ENCODE data around the gene TRPM3. TPM values are rescaled to one million over a fixed set of nuclear protein-coding genes. Genes with fewer than 3 reads are reported as not detected.

Gene TRPM3
- total and polyA plus RNA-seq, 2 of the 8 experiments (the other 6 are each of a cell fraction or from before 2014, with no cell fraction given), result 2.4 to 10.9 TPM

GRCh38 chr9:70589571-70590314 lies 531.7 kb downstream of the TRPM3 start:
- 87% methylated on average over 7 of the region's 7 CpGs; no CpG with 5 or more reads in 1 of the 2 experiments for WGBS, 2 experiments (ENCODE audit: extremely low coverage in 1 of 2, insufficient coverage in 1 of 2, insufficient read length in 1 of 2, insufficient replicate concordance in 2 of 2, low coverage in 1 of 2, low lambda C conversion rate in 2 of 2, missing lambda C conversion rate in 1 of 2)

More at GRCh38 chr9:70589571-70590314, 531.7 kb downstream of the TRPM3 start:
- Histone ChIP-seq H3K27me3 (replicated peaks in 1 of 4; ENCODE audit: control insufficient read depth in 3 of 4, extremely low read depth in 1 of 4, insufficient read depth in 3 of 4, low read length in 3 of 4) (no peaks in the 10 kb centered on the region), H2BK20ac (ENCODE audit: low read length) (no peak overlapping the region), H4K91ac (replicated peaks; ENCODE audit: insufficient read length, low read length) (no peak overlapping the region), H2BK120ac (replicated peaks; ENCODE audit: low read depth, low read length) (no peak overlapping the region), H3K4ac (replicated peaks; ENCODE audit: insufficient read length, low read depth, low read length) (no peak overlapping the region), H3K4me1 (replicated peaks in 1 of 4; ENCODE audit: control insufficient read depth in 3 of 4, insufficient read depth in 4 of 4, low read length in 3 of 4) (no peaks in the 10 kb centered on the region), H3K79me1 (ENCODE audit: low read depth, low read length) (no peaks in the 10 kb centered on the region), H3K23me2 (ENCODE audit: low read depth, low read length) (no peaks in the 10 kb centered on the region; the same call in 1 of the 2 replicates), H4K20me1 (replicated peaks in 1 of 2; ENCODE audit: control insufficient read depth in 1 of 2, insufficient read depth in 2 of 2, low read length in 2 of 2) (no peaks in the 10 kb centered on the region), H4K5ac (ENCODE audit: insufficient read length, low read depth, low read length) (no peak overlapping the region), H2AK5ac (ENCODE audit: low read depth, low read length) (no peak overlapping the region), H2BK12ac (ENCODE audit: low read depth, low read length) (no peak overlapping the region), H3K18ac (ENCODE audit: extremely low read depth, low read length) (no peak overlapping the region), H3K27ac (ENCODE audit: low read depth, low read length) (no peak overlapping the region), H4K8ac (ENCODE audit: extremely low read depth, insufficient read depth, low read length) (no peak overlapping the region), H3K4me2 (ENCODE audit: insufficient read depth in 1 of 2, low read depth in 2 of 2, low read length in 2 of 2) (no peak overlapping the region), H3K4me3 (ENCODE audit: extremely low read depth in 1 of 4, insufficient read depth in 2 of 4, low read depth in 3 of 4, low read length in 4 of 4) (no peak overlapping the region), H3K23ac (ENCODE audit: insufficient read length) (no peak overlapping the region), H3K36me3 (ENCODE audit: control insufficient read depth in 2 of 4, insufficient read depth in 4 of 4, low read length in 3 of 4) (no peaks in the 10 kb centered on the region), H3K9ac (replicated peaks in 1 of 4; ENCODE audit: extremely low read depth in 1 of 4, low read depth in 3 of 4, low read length in 3 of 4) (no peak overlapping the region), H3K79me2 (ENCODE audit: control insufficient read depth in 1 of 2, insufficient read depth in 2 of 2, low read length in 2 of 2) (no peaks in the 10 kb centered on the region), H2AFZ (ENCODE audit: low read length) (no peak overlapping the region), H2BK5ac (ENCODE audit: low read depth, low read length) (no peak overlapping the region), H3K9me3 (ENCODE audit: insufficient read depth in 2 of 2, low read depth in 1 of 2, low read length in 1 of 2) (no peaks in the 10 kb centered on the region), H3K14ac (ENCODE audit: insufficient read length) (no peak overlapping the region), H3K56ac (replicated peaks; ENCODE audit: insufficient read length, low read depth, low read length) (no peak overlapping the region), H2BK15ac (ENCODE audit: low read length) (no peak overlapping the region)
- DNase-seq (ENCODE audit: low read depth in 1 of 2, low spot score in 2 of 2), result no peak
- TF ChIP-seq CEBPB (IDR thresholded peaks at IDR 0.05; ENCODE audit: low read depth, low read length) (no peak), ATF3 (IDR thresholded peaks at IDR 0.05; ENCODE audit: insufficient read depth, low read depth, low read length) (no peak), SP2 (IDR thresholded peaks at IDR 0.05; ENCODE audit: low read length) (no peak), RAD21 (IDR thresholded peaks at IDR 0.05 in 1 of 2, conservative IDR thresholded peaks at IDR 0.05 in 1 of 2; ENCODE audit: low read depth in 2 of 2, low read length in 2 of 2) (no peak), SIRT6 (IDR thresholded peaks at IDR 0.05; ENCODE audit: low read length) (no peak), SIX5 (IDR thresholded peaks at IDR 0.05; ENCODE audit: low read depth, low read length) (no peak), KDM4A (IDR thresholded peaks at IDR 0.05; ENCODE audit: low read depth, low read length, severe bottlenecking) (no peak), EGR1 (IDR thresholded peaks at IDR 0.05; ENCODE audit: borderline replicate concordance, low read depth, low read length) (no peak), BRCA1 (IDR thresholded peaks at IDR 0.05; ENCODE audit: low read depth, low read length) (no peak), MAX (IDR thresholded peaks at IDR 0.05) (no peak), KDM5A (IDR thresholded peaks at IDR 0.05; ENCODE audit: low read length) (no peak), SP4 (IDR thresholded peaks at IDR 0.05; ENCODE audit: low read length) (no peak), POU5F1 (IDR thresholded peaks at IDR 0.05; ENCODE audit: low read depth, low read length) (no peak), BACH1 (IDR thresholded peaks at IDR 0.05; ENCODE audit: low read length) (no peak)
- no peak for FAIRE-seq
- POLR2A ChIA-PET (ENCODE audit: partially characterized antibody), result interaction anchor here (0.6 to 1.2 kb wide), 2 partner anchors 10 to 296 kb away, joined by 3 read pairs; no protein-coding TSS in a partner anchor
- CTCF ChIA-PET (ENCODE audit: partially characterized antibody), result no interaction called here

Measured in H1 (cell line).